Cortex of kidney (tissue), 1 donor: ENCODE data around the gene SLC2A2.

ENCODE experiments used
- DNase-seq: peaks from one replicate; lab custom pipeline; 2025; lab: John Stamatoyannopoulos, UW

Gene SLC2A2

DNA sequence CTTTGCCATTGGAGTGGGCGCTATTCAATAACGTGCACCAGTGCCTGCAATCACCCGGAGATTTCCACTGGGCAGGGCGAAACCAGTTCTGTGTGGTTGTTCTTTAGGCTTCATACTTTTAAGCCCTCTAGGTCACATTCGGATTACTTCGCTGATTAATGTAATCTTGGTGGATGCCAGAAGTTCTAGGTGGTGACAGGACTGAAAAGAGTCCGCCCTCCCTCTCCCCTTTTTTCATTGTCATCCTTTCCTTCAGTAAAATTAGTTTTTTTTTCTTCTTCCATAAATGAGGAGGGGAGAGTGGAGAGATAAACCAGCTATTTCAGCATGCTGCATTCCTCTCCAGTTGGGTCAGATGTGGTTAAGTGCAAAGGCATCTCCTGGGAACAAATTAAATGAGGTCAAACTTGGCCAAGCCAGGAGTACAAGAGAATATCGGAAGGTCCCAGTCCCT is 2.3 kb upstream of the SLC2A2 start:
- no peak for DNase-seq

DNA sequence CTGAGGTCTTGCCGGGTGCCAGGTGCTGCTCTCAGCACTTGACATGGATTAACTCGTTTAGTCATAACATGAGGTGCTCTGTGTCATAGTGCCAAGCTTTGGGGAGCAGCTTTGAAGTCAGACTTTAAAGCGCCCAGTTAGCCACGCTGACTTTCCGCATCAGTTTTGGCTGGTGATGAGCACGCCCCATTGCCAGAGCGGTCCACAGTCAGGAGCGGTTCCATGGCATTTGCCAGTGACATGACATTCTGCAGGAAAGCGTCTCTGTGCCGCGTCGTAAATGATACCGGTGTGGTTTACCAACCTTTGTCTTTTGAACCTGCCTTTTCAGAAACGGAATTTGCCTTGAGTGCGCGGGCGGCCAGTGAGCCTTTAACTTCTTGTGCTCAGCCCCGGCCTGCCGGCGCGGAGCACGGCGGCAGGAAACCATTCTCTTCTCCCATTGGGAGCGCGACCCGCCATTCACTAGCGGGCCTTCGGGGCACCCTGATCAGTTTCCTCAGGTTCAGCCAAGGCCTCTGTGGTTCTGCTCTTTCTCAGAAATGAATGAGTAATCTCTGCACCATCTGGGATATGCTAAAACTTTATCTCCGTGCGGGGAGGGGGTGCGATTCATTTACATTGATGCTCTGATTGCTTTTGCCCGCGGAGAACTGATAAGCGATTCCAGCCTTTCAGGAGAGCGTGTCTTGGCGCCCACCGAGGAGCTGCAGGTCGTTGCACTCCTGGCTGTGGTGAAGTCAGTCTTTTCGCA is 1.7 kb upstream of the SLC2A2 start:
- no peak for DNase-seq

DNA sequence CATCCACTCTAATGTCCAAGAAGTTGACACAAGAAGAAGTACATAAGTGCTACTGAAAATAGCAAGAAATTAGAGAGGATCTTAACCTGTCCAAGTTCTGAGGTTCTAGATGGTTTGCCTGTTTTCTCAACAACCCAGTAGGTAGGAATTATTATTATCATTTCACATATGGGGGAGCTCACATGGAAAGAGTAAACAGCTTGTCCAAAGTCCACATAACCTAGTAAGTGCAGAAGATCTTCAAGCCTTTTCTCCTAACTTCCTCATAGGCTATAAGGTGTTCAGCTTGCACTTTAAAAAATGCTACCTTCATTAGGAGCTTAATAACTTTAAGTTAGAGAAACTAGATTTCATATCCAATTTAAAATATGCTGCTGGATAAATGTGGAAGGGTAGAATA is 3.0 kb downstream of the SLC2A2 start:
- DNase-seq, result no peak

DNA sequence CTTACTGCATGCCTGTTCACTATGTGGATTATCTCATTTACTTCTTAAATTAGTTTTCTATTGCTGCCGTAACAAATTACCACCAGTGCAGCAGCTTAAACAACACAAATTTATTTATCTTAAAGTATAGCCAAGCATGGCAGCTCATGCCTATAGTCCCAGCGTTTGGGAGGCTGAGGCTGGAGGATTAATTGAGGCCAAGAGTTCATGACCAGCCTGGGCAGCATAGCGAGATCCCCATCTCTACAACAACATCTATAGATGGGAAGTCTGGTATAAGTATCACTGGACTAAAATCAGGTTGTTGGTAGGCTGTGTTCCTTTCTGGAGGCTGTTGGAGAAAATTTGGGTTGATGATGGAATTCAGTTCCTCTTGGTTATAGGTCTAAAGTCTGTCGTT is 5.1 kb downstream of the SLC2A2 start:
- no peak for DNase-seq

DNA sequence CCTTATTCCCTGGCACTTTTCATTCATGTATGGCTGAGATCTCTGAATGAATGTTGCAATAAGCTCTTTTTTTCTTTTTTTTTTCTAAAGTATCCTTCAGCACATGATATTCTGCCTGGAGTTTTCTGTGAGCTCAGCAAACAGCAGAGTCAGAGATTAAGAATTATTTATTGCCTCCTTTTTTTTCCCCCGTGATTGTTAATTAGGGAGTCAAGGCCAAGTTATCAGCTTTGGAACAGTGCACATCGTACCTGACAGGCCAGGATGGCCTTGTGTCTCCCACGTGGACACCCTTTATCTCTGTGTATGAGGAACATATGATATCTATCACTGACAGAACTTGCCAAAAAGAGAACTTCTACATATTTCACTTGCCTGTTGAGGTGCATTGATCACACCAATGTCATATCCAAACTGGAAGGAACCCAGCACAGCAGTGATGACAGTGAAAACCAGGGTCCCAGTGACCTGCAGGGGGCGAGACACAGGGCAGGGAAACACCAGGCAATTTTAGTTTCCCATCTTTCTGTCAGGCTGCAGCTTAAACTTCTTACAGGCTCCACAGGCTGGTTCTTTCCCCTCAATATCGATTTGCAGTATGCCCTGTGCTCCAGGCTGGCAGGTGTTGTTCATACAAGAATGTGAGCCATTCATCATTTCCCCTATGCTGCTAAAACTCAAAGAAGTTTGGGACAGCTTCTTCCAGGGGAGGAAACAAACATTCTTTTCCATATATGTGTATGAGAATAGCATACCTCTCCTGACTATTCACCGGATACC is 8.2 kb downstream of the SLC2A2 start:
- no peak for DNase-seq

DNA sequence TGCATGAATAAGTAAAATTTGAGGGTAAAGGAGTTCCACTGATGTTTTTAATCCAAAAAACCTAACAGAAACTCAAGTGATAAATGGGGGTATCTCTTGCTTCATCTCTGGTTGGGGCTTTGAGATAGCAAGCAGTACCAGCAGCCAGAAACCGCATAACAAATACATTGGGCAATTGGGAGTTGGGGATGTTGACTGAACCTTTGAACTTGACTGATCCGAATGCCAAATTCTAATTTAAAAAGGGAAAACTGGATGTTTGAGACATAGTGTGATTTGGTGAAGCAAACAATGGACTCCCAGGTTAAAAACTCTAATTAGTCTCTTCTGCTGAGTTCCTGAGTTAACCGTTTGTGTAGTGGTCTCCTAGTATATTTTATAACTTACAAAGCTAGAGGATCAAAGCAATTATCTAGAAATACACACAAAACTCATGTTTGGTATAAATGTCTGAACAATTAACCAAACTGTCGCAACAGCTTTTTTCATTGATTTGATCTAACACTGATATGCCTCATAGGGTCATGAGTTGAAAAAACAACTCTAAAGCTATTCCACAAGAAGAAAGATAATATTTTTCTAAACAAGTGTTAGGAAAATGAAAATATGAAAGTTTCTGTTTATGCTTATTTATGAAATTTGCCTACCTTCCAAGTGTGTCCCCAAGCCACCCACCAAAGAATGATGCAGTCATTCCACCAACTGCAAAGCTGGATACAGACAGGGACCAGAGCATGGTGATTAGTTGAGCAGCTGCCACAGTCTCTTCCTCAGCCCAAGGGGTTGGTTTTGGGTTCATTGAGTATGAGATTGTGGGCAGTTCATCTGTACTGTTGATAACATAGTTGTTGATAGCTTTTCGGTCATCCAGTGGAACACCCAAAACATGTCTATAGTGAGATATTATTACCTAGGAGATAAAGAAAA is 12.4 kb downstream of the SLC2A2 start:
- no peak for DNase-seq

DNA sequence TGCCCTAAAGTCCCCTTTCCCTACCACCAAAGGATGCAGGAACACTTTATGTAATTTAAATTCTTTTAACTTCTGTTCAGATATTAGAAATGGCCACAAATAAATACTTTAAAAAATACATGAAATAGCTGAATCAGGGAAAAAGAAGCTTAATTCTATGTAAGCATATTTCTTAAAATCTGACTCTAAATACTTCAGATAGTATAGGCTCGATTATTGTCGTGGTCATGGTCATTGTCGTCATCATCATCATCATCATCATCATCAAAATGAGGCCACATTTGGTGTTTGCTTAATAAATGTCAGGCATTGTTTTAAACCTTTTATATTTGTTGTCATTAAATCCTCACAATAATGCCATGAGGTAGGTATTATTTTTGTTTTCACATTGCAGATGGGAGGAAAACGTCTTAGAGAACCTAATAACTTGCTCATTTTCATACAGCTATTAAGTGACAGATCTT is 14.6 kb downstream of the SLC2A2 start:
- DNase-seq, result no peak

DNA sequence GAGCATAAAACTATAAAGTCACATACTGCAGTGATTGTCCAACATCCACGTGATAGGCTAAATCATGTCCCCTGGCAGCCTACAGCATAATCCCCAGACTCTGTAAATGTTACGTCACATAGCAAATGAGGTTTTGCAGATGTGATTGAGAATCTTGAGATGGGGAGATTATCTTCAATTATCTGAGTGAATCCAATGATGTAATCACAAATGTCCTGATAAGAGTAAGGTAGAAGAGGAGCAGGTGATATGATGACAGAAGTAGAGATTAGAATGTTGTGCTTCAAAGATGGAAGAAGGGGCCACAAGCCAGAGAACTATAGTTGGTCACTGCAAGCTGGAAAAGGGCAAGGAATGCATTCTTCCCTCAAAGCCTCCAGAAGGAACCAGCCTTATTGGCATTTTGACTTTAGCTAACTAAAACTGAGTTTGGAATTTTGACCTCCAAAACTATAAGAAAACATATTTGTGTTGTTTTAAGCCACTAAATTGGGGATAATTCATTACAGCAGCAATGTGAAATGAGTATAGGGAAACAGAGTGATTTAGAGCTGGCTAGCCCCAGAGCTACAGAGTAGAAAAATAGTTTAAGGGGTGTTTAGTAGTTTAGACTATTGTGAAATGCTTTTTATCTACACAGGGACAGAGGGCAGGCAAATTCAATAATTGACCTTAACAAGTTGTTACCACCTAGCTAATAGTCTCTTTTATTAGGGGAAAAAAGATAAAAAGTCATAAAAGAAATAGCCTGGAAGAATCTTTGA is 15.2 kb downstream of the SLC2A2 start:
- DNase-seq, result no peak

DNA sequence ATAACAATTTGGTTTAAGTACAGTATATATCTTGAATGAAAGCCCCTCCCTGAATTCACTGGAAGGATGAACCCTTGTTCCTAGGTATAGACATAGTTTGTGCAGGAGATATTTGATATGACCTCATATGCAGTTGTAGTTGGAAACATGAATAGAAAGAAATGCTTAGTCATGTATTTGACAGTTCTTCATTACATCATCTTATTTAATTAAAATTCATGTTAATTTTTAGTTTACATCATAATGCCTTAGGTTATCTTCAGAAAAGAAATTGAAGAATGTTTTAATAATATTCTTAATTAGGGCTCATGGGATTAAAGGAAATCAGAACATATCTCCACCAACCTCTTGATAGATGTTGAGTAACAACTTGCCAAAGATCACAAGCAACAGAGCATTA is 19.2 kb downstream of the SLC2A2 start:
- DNase-seq, result no peak

DNA sequence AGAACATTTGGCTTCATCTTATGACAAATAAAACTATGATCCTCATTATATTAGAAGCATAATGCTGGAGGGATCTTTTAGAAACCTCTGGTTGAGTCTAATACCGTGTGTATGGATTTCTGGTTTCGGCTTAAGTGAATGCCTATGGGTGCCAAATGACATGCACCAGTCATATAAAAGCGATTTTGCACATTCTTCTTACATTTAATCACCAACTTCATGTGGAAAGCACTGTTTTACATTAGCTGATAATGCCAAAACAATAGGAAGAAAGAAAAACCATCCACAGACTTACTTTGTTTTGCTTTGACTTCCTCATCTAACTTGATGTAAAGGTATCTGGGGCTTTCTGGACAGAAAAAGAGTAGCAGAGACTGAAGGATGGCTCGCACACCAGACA is 20.9 kb downstream of the SLC2A2 start:
- DNase-seq, result no peak

DNA sequence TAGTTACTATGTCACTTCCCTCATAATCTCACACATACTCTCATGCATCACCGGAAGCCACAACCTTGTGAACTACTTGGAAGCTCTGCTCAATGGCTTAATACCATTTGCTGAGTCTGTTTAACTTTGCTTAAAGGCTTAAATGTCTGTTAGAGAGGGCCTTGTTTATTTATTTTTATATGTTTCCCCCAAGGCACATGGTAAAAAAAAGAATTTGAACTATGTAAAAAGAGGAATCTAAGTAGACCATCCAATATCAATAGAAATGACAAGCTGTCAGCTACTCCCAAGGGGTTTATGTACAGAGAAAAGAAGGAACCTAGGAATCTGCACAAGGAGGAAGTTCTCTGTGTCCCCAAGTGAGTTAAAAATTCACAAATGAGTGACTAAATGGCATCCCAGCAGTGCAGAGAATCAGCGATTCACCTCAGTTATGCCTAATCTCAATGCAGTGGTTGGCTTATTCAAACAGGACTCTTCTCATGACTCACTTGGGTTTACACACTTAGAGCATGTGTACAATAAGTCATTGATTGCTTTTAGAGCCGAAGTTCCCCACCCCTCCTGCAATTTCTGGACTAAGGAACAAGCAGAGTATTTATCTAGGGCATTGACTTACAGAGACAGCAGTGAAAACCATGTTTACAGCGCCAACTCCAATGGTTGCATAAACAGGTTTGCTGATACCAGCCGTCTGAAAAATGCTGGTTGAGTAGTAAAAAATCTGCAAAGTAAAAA is 24.4 kb downstream of the SLC2A2 start:
- no peak for DNase-seq

DNA sequence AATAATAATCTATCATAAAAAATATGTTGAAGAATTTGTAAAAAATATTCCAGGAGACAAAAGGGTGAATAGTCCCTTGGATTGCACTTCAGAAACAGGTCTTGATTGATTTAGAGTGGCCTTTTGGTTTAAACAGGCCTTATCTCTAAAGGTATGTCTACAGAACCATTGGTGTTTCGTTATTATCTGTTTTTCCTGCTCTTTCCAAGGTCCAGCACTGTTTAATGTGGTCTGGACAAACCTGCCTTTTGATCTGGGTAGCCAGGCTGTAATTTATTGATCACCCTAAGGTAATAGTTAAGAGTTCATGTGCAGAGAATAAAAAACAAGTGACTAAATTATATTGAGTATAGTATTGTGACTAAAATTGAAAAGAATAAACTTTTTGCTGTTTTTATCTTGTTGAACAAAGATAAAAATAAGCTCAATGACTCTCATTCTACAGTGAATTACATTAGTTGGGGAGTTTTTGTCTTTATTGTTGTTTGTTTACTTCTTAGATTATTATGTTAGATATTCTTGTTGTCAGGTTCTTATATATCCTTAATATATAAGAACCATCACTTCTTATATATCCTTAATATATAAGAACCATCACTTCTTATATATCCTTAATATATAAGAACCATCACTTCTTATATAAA is 25.1 kb downstream of the SLC2A2 start:
- no peak for DNase-seq

DNA sequence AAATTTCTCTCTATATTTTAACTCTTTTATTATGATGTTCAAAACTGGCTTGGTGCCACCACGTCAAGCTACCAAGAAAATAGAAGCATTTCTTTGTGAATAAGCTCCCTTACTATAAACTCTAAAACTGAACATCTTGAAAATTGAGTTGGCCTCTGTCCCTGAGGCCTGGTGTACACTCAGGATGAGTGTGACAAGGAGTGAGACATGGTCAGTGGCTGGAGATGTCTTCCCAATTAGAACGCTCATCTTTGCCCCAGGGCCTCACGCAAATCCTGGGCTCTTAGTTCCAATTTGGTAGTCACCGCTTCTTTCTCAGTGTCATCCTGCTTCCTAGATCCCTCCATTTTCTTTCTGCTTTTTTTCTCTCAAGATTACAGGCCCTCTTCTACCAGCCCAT is 26.2 kb downstream of the SLC2A2 start:
- no peak for DNase-seq

DNA sequence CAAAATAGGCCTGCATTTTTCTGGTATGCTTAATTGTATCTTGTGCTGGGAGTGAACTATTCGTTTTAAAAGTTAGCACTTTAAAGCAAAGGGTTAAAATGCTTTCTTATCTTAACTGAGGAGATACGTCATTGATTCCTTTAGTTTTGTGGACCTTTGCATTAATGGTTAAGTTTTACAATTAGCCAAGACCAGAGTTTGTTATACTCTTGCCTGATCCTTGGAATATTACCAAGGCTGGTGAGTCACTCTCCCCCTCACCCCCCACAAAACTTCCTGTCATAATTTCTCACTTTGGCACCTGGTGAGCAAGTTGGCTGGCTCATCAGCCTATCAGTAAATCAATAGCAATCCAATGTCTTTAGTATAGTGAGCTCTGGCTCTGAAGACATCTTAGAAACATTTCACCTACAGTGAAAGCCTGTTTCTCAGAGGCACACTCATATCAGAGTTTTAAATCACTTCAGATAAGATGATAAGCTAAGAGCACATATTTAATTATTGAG is 26.7 kb downstream of the SLC2A2 start:
- no peak for DNase-seq

DNA sequence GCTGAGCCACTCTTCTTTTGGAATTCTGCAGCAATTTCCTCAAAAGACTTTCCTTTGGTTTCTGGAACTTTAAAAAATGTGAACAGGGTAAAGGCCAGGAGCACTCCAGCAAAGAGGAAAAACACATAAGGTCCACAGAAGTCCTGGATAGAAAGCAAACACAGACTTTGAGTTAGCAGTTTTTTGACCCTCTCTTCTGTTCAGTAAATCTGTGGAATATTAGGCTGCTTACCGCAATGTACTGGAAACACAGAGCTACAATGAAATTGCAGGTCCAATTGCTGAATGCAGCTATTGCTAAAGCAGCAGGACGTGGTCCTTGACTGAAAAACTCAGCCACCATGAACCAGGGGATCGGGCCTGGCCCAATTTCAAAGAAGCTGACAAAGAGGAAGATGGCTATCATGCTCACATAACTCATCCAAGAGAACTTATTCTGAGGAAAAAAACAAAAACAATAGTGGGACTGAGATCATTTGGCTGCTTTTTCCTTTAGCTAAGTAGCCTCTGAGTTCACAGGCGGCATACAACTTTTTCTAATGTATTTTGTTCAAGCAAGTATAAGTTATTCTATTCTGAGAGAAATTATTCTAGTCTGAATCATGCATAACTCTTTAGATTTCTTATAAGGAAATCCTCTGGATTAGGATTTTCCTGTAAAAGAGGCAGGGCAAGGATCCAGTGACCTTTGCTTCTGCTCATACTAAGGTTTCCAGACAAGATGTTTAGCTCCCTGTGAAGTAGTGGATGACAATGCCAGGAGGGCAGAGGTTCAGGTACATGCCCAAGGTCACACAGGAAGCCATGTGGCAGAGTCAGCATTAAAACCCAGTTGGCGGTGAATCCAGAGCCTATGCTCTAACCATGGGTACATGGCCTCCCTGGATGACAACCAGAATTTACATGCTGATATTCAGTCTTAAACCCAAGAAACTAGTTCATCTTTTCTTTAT is 28.3 kb downstream of the SLC2A2 start:
- no peak for DNase-seq

DNA sequence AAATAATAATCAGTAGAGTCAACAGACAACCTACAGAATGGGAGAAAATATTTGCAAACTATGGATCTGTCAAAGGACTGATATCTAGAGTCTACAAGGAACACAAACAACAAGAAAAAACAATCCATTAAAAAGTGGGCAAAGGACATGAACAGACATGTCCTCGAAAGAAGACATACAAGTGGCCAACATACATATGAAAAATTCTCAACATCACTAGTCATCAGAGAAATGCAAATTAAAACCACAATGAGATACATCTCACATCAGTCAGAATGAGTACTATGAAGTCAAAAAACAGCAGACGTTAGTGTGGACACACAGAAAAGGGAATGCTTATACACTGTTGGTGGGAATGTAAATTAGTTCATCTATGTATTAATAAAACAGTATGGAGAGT is 33.7 kb downstream of the SLC2A2 start:
- DNase-seq, result no peak

DNA sequence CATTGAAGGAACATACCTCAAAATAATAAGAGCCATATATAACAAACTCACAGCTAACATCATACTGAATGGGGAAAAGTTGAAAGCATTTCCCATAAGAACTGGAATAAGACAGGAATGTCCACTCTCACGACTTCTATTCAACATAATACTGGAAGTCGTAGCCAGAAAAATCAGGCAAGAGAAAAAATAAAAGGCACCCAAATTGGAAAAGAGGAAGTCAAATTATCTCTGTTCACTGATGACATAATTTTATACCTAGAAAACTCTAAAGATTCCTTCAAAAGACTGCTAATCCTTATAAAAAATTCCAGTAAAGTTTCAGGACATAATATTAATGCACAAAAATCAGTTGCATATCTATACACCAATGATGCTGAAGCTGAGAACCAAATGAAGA is 34.9 kb downstream of the SLC2A2 start:
- no peak for DNase-seq

DNA sequence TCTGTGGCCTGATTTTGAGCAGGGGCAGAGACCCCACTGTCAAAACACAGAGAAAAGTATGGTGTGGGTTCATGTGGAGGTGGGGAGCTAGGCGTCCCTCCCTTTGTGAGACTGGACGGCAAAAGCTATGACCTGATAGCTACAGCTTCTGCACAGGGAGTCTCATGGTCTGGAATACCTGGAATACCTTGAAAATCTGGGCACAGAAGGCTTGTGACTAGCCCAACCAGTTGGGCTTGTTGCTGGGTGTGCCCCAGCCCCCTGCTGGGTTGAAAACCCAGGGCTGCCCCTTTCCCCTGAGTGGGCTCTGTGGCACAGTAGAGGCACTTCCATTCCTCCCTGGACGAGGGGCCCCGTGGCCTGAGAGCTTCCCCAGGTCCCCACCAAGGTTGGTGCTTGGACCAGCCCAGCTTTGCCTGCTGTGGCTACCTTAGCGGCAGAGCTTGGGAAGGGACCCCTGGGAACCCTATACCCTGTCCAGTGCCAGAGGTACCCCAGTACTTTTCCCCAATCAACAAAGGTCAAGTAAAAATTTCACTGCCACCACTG is 37.3 kb downstream of the SLC2A2 start:
- no peak for DNase-seq

DNA sequence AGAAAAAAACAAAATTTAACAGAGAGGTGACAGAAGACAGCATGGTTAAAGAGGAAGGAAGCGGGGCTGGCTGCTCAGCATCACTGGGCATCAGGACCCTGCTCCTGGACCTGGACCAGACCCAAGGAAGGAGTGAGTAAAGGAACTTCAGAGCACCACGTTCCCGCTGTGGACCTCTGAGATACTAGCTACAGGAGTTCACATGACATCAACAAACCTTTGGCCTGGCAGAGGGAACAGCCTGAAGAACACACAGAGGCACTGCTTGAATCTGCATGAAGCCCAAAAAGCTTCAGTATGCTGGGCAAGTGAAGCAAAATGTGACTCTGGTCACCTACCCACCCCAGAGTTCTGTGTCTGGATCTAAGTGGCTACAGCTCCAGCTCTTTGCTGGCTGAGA is 38.1 kb downstream of the SLC2A2 start:
- DNase-seq, result no peak
